AG10803 (cell line): ENCODE measurements around the gene FZD10.

Experiments
- DNase-seq: peaks from one replicate; pipeline ENCODE4 v3.0.0; 2010; ENCODE audit warnings: low read depth
- H3K4me3 ChIP-seq: 2 replicates; pipeline ENCODE4 v1.5.1; 2011; ENCODE audit warnings: mild to moderate bottlenecking, low read length, control low read depth
- TF ChIP-seq, protein P1 (sequence below): conservative IDR thresholded peaks from 2 replicates; pipeline ENCODE4 v1.5.1; 2011; ENCODE audit warnings: mild to moderate bottlenecking, low read length, control low read depth, inconsistent platforms

FZD10 gene

DNA sequence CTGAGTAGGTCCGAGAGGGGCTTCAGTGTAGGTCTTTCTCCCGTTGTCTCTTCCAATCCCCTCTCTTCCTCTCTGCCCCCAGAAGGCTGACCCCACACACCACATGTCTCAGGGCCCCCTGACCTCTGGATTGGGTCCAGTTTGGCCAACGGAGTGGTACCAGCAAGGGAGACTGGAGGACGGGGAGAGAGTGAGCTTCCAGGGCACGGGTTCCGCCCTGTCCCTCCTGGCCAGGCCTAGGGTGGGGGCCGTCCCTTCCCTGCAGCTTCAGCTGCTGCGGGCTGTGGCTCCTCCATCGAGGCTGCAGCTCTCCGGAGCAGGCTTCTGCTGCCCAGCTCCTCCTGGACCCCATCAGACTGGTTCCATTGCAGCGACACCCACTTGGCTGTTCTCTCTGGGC is 17.4 kb downstream of the FZD10 start:
- TF ChIP-seq, protein P1, sequence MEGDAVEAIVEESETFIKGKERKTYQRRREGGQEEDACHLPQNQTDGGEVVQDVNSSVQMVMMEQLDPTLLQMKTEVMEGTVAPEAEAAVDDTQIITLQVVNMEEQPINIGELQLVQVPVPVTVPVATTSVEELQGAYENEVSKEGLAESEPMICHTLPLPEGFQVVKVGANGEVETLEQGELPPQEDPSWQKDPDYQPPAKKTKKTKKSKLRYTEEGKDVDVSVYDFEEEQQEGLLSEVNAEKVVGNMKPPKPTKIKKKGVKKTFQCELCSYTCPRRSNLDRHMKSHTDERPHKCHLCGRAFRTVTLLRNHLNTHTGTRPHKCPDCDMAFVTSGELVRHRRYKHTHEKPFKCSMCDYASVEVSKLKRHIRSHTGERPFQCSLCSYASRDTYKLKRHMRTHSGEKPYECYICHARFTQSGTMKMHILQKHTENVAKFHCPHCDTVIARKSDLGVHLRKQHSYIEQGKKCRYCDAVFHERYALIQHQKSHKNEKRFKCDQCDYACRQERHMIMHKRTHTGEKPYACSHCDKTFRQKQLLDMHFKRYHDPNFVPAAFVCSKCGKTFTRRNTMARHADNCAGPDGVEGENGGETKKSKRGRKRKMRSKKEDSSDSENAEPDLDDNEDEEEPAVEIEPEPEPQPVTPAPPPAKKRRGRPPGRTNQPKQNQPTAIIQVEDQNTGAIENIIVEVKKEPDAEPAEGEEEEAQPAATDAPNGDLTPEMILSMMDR: no peak
- no peak overlapping the region for H3K4me3 ChIP-seq
- no peak for DNase-seq

DNA sequence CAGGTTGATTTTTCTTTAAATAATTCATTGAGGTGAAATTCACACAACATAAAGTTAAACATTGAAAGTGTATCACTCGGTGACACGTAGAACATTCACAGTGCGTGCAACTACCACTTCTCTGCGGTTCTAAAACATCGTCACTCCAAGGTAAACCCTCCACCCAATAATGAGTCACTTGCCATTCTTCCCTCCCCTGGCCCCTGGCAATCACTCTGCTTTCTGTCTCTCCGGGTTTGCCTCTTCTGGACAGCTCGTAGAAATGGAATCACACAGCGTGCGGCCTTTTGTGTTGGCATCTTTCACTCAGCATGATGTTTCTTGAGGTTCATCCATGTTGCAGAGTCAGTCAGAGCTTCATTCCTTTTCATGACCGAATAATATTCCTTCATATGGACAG is 18.9 kb downstream of the FZD10 start:
- DNase-seq: no peak
- TF ChIP-seq, protein P1: no peak
- no peak overlapping the region for H3K4me3 ChIP-seq

DNA sequence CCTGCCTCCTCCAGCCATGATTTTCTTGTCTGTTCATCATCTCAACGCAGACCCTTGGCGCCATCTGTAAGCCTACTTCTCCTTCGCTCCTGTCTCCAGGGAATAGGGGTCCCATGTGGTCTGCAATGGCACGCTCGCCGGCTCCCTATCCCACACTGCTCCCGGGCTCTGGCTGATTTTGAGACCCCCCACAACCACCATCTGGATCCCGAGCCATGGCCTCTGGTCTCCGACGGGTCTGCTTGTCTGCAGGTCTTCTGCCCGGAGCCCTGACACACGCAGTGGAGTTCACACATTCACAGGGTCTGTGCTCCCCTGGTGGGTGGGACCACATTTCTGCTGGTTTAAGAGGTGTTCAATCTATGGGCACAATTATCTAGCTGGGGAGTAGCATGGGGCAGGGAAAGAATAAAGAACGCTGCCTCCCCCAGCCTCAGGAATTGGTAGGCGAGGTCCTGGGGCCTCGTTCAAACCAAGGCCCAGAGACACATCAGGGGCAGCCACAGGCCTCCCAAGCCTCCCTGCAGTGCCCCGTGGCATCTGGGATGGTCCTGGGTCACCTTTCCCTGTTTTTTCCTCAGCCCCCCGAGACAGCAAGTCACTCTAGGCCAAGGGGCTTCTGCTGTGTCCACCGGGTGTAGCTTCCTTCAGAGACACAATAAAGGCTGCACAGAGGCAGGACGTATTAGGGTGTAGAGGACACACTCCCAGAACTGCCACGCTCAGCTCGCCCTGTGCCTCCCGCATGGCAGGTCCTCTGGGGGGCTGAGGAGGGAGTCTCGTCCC is 21.5 kb downstream of the FZD10 start:
- no peak for DNase-seq
- no peak overlapping the region for H3K4me3 ChIP-seq
- TF ChIP-seq, protein P1: no peak

DNA sequence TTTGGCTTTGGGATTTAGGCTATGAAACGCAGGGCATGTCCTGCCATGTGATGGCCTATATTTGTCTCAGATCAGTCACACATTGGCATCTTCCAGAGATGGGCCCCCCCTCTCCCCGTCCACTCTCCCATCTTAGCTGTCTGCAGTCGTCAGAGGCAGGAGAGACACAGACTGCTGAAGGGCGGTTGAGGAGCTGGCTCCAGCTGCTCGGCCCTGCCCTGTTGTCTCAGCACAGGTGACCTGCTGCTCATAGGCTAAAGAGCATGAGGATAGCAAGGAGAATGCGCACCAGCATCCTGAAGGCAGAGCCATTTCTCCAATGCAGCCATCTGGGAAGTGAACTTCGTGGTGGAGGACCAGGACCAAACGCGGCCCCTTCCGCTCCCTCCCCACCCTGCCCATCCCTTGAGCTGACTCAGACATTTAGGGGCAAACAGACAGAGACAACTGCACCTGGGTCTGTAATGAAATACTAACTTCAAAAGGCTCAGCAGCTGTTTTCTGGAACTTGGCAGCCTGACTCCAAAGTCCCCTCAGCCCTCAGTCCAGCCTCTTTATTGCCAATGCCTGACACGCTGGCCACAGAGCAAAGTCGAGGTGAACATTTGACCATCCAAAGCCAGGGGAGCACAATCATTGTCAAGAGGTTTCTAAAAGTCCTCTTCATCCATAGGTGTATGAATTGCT is 22.3 kb downstream of the FZD10 start:
- no peak for DNase-seq
- TF ChIP-seq, protein P1: no peak
- H3K4me3 ChIP-seq: no peak overlapping the region

DNA sequence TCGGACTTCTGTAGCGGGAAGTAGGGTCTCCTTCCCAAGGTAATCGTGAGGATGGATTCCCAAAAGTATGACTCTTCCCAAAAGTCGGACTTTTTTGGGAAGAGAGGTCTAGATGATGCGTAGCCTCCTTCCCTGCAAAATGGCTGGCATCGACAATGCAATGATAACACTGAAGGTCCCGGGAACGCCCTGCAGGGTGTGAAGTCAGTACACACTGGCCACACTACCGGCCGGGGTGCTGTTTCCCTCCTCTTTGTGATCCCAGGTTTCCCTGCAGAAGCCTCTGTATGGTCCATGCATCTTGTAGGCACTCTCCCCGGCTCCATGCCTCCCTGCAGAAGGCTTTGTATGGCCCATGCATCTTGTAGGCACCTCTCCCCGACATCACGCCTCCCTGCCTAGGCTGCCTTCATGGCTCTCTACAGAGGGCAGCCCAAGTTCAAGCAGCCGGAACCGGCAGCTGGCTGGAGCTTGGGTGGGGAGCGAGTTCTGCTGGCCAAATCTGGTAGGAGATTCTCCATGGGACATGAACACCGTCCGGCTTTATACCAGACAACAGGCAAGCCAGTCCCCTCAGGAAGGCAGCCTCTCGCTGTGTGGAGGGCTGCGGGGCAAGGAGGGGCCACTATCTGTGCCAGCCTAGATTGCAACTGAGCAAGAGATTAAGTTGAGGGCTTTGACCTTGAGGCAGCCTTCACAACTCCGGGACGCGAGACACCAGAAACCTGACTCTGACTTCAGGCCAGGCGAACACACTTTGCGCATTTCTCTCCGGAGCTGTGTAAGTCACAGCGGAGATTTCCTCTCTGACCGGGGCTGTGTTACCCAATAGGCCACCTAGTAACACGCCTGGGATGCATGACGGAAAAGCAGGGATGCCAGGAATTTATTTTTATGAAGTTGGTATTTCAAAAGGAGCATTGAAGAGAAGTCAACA is 23.5 kb downstream of the FZD10 start:
- TF ChIP-seq, protein P1: no peak
- no peak for DNase-seq
- no peak overlapping the region for H3K4me3 ChIP-seq

DNA sequence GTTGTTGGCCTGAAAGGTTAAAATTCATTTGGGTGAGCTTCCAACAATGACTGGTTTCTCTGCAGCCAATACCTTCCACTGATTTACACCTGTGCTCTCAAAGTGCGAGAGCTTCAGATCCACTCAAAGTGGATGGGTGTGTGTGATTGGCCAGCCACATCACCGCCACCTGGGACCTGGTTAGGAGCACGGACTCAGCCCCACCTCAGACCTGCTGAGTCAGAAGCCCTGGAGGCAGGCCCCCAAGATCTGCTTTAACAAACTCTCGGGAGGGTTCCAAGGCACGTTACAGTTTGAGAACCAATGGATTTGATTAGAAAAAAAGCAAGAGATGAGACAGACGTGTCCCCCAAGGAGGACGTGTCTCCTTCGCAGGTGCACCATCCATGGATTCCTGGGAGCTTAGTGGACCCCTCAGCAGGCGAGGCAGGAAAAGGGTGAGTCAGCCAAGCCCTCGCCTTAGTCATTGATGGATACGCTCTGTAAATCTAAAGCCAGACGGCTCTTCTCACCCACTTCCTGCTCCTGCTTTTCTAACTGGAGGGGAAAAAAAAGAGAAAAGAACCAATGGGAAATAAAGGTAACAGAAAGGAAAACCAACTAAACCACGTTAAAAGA is 24.5 kb downstream of the FZD10 start:
- DNase-seq: no peak
- H3K4me3 ChIP-seq: no peak overlapping the region
- TF ChIP-seq, protein P1: no peak
